Stimulated activated CD4-positive, alpha-beta T cell treated with anti-CD3 and anti-CD28 coated beads, Interleukin-2, amount 100 ng/mL, for 24 hours (primary cell): ENCODE data around the gene ERBB4.
"Not testable (repeated sequence)": the region's sequence is repeated elsewhere in the genome, so short reads cannot be mapped to it uniquely, and the experiment has no call there.

Experiments
- DNase-seq, 2 donors: peaks; one replicate each; pipeline ENCODE4 v3.0.0-alpha.2; 2020

ERBB4 gene

GRCh38 chr2:212194396-212194795 is 344.2 kb downstream of the ERBB4 start:
- no peak for DNase-seq

DNA sequence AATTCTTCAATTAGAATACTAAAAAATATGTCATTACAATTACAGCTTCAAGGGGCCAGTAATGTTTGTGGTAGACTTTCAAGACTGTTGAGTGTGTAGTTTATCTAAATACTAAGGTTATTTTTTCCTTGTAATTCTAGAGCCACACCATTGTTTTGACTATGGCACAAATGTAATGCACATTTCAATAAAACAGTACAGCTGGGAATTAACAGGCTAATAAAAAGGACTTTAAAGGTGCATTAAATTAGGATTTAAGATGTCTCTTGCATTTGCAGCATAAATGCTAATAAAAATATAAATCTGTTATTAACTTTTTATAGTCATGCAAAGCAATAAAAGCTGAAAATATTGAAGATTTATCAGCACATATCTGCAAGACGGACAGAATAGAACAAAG is 344.8 kb downstream of the ERBB4 start:
- DNase-seq: no peak

- DNase-seq: no peak
Observed at GRCh38 chr2:212193056-212193455, 345.5 kb downstream of the ERBB4 start.

GRCh38 chr2:212191438-212191837 is 347.2 kb downstream of the ERBB4 start:
- DNase-seq: not testable (repeated sequence)

DNA sequence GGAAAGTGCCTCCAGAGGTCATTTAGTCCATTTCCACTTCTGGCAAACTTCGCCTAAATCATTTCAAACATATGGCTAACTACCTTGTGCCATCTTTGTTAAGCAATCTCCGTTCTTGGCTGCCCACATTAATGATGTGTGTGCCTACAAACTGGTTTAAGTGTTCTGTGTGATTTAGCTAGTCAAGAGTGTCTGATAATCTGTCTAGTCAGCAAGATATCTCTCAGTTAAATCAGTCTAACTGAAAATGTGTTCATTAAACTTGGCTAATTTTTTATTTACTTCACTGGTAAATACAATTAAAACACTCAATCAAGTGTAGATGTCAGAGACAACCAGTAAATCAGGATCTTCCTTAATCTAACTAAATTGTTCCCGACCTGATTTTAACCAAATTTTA is 352.4 kb downstream of the ERBB4 start:
- no peak for DNase-seq

- no peak for DNase-seq
Observed at GRCh38 chr2:212181646-212182045, 357.0 kb downstream of the ERBB4 start.

GRCh38 chr2:212180408-212181083 is 358.1 kb downstream of the ERBB4 start:
- DNase-seq: no peak

DNA sequence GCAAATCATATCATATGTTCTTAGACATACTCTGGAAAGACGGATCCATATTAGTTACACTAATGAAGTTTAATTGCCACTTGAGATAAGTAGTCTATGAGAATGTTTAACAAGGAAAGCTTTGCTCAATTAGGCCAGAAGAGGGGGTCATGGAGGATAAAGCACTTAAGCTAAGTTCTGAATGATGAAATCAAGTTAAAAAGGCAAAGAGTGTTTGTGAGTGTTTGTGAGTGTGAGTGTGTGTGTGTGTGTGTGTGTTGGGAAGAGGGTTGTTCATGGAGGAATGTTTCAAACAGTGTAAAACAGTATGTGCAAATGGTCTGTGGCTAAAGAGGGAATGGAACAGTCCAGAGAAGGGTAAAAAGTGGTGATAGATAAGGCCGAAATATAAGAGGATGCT is 360.9 kb downstream of the ERBB4 start:
- DNase-seq: no peak

GRCh38 chr2:212176151-212176550 is 362.5 kb downstream of the ERBB4 start:
- DNase-seq: no peak

GRCh38 chr2:212173756-212174510 is 364.7 kb downstream of the ERBB4 start:
- DNase-seq: no peak

- DNase-seq: no peak
Observed at GRCh38 chr2:212173331-212173730, 365.3 kb downstream of the ERBB4 start.

GRCh38 chr2:212170382-212170781 is 368.2 kb downstream of the ERBB4 start:
- no peak for DNase-seq

- DNase-seq: no peak
Observed at GRCh38 chr2:212158081-212158480, 380.5 kb downstream of the ERBB4 start.

DNA sequence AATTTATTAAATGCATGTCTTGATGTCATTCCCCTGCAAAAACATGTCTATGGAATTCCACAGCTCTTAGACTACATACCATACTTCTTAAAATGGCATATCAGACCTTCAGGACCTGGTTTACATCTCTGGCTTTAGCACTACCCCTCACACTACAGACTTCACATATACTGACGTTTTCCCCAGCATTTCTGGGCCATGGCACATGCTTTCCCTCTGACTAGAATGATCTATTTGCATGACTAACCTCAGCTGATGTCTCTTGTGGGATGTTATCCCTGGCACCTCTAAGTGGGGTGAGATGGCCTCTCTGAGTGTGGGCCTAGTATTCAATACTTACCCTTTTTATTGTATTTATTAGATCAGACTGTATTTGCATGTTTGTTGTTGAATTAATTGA is 381.6 kb downstream of the ERBB4 start:
- DNase-seq: no peak

DNA sequence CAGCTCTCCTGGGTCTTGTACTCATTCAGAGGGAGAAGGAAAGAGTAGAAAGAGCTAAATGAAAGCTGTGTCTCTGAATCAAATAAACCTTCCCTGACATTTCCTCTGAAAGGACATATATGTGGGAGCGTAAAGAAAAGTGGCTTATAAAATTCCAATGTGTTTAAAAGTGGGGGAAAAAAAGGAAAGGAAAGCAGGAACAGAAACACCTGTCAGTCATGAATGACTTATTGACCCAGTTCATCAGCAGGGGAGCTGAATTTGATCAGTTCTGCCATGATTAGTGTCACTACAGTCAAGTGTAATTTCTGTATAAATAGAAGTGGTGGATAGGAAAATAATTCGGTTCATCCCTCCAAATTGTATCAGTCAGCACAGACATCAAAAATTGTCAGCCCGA is 382.5 kb downstream of the ERBB4 start:
- no peak for DNase-seq

- no peak for DNase-seq
Observed at GRCh38 chr2:212154477-212154878, 384.1 kb downstream of the ERBB4 start.

DNA sequence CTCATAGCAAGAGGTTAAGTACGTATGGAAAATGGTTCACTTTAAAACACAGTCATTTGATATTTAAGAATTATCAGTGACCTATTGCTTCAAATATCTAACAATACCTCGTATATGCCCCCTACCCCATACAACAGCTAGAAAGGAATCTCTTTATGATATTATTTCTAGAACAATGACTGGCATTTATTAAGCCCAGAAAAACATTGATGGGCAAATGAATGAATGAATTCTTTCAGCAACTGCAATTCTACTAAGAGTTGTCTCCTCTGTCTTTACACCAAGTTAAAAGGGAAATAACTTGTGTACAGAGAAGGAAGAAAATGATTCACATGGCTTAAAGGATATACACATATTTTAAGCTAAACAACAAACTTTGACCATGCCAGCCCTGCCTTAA is 384.7 kb downstream of the ERBB4 start:
- no peak for DNase-seq

- DNase-seq: no peak
Observed at GRCh38 chr2:212147921-212148513, 390.6 kb downstream of the ERBB4 start.

DNA sequence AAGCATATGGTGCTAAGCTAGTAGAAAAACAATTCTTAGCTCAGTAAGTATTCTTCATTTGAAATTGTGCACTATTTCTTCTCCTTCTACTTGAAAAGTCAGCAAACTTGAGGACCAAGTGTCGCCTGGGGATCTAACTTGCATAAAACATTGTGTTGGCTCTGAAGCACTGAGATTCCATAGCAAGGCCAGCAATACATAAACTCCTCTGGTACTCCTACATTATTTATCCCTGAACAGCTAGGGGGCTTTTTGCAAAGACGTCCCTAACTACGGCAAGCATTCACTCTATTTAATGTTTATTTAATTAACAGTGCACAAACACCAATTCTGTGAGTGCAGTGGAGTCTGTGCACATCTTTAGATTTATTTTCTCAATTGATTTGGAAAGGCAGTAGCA is 392.2 kb downstream of the ERBB4 start:
- no peak for DNase-seq

DNA sequence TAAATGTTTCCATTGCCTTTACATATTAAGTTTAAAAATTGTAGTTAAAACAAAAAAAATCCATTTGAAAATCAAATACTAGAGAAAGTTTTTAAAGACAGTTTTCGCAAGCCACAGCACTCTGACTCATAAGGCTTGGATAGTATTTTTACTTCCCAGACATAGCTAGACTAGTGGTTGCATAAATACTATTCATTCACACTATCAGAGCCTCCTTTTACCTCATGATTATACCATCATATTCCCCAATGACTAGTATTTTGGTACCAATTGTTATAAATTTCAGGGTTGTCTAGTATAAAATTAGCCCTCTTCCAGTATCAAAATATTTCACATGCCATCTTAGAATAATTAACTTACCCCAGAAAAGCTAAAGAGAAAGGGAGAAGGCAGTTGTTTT is 393.5 kb downstream of the ERBB4 start:
- no peak for DNase-seq

DNA sequence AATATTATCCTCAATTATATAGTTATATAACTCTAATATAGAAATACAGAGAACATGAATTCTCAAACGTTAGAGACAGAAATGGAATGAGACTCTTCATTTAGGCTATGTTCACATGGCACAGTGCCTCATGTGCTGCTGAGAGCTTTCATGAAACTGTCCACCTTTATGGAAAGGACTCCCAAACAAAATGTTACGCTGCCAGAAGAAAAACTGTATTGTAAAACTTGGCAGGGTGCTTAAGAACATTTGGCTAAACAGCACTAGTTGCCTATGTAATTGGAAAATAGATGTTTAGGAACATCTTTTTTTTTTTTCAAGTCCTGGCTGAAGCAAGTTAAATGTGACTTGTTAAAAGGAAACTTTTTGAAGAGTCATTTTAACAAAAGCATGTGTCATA is 396.0 kb downstream of the ERBB4 start:
- DNase-seq: no peak

DNA sequence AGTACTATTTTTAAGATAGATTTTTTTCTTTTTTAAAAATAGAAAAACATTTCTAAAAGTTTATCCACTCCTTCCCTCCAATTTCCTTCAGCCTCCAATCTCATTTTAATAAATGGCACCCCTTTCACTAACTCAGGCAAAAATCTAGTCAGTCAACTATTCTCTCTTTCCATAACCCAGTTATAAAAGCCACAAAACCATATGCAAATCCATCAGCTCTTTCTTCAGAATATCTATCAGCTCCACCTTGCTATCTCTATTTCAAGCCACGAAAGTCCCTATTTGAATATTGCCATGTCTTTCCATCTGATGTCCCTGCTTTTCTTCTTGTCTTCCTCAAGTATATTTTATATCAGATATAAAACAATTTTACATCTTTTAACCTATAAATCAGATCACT is 397.1 kb downstream of the ERBB4 start:
- DNase-seq: no peak

DNA sequence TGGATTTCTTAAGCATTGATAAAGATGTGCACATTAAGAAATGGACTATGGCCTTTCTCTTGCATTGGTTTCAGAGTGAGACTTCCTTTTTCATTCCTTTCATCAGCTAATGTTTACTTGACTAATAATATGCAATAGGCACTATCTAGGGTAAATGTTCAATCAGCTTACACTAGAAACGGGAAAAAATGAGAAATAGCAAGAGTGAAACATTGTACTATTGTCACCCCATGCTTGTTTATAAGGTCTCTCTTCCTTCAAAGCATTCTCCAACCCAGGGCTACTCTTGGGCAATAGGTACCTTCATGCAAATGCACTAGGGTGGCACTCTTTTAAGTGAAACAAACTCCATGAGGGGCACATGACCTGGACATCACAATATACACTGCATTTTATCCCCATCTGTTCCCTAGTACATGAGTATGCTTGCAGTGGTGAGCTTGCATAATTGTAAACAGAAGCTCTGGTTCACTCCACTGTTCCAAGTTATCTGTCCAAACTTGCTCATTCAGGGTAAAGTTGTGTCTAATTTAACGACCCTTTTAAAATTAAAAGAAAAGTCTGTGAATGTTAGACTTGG is 402.3 kb downstream of the ERBB4 start:
- DNase-seq: no peak

DNA sequence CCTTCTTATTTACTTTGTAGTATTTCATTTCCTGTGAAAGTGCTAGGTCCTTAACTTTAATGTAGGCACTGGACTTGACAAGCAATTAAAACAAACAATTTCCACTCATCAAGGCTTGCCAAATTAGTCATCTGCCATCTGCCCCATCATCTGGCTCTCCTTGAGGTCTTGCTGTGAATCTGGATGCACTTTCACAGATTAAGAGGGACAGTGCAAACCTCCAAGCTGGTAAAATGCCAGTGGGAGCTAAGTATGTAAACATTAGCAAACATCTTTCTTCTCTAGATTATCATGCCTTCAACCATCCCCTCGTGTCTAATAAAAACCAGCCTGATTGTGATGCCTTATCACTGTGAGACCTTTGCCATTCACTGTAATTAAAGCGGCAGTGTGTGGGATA is 402.9 kb downstream of the ERBB4 start:
- no peak for DNase-seq
